ENCODE results near the gene COPS9.

DNA sequence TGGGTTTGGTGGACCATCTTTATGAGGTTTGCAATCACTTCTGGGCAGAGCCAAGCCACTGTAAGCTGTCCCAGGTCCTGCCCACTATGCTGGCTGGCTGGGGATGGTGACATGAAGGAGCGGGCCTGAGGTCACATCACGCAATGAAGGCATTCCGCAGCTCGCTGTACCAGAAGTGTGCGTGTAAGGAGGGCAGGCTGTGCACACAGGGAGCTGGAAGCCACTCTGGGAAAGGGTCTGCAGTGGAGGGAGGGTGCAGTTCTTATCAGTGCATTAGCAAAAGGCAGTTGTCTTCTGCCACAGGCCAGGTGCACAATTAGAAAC, 21.0 kb upstream of the COPS9 start:
- TF ChIP-seq, protein P1, sequence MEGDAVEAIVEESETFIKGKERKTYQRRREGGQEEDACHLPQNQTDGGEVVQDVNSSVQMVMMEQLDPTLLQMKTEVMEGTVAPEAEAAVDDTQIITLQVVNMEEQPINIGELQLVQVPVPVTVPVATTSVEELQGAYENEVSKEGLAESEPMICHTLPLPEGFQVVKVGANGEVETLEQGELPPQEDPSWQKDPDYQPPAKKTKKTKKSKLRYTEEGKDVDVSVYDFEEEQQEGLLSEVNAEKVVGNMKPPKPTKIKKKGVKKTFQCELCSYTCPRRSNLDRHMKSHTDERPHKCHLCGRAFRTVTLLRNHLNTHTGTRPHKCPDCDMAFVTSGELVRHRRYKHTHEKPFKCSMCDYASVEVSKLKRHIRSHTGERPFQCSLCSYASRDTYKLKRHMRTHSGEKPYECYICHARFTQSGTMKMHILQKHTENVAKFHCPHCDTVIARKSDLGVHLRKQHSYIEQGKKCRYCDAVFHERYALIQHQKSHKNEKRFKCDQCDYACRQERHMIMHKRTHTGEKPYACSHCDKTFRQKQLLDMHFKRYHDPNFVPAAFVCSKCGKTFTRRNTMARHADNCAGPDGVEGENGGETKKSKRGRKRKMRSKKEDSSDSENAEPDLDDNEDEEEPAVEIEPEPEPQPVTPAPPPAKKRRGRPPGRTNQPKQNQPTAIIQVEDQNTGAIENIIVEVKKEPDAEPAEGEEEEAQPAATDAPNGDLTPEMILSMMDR (IDR thresholded peaks at IDR 0.05): no peak
- TF ChIP-seq EP300 (IDR thresholded peaks at IDR 0.05) (no peak), POLR2AphosphoS5 (IDR thresholded peaks at IDR 0.05) (no peak), POLR2A (IDR thresholded peaks at IDR 0.05; ENCODE audit: low read depth) (no peak)

All from esophagus muscularis mucosa (tissue), 4 donors.